Gastrocnemius medialis (tissue), 4 donors: ENCODE results near the gene CR1.
"Not testable (repeated sequence)": the region's sequence is repeated elsewhere in the genome, so short reads cannot be mapped to it uniquely, and the experiment has no call there.

Experiments
- CTCF ChIP-seq, 5 experiments: fragments of 450-650 bp in 3 of 5; fragments of 200-600 bp in 2 of 5; sonication (generic) in 2 of 5; IDR thresholded peaks in 4 of 5; conservative IDR thresholded peaks in 1 of 5; 1 replicate in 4 of 5; 2 replicates in 1 of 5; pipeline ENCODE4 v1.5.1; 2016 to 2019; ENCODE audit warnings: antibody characterized with exemption in 5 of 5, mild to moderate bottlenecking in 3 of 5, moderate library complexity in 3 of 5
- POLR2A ChIP-seq, 2 donors: fragments of 450-650 bp; IDR thresholded peaks; one replicate each; pipeline ENCODE4 v1.6.1; 2017; ENCODE audit warnings: antibody characterized with exemption in 2 of 2, mild to moderate bottlenecking in 2 of 2, moderate library complexity in 2 of 2

GRCh38 chr1:207690551-207690950, 194.6 kb downstream of the CR1 start:
- not testable (repeated sequence) for TF ChIP-seq CTCF (IDR thresholded peaks at IDR 0.05 in 4 of 5, conservative IDR thresholded peaks at IDR 0.05 in 1 of 5); POLR2A (IDR thresholded peaks at IDR 0.05)
